SK-N-SH (cell line): ENCODE results near the gene HOXC10.

Experiments used
- CTCF ChIP-seq: fragments of 200-600 bp; sonication (generic); IDR thresholded peaks from 2 replicates; pipeline ENCODE4 v1.6.1; 2017; ENCODE audit warnings: antibody characterized with exemption, mild to moderate bottlenecking, moderate library complexity
- FOSL2 ChIP-seq: IDR thresholded peaks from 2 replicates; pipeline ENCODE4 v1.4.0; 2012; ENCODE audit warnings: low read depth, mild to moderate bottlenecking, moderate library complexity, borderline replicate concordance
- NFIC ChIP-seq: IDR thresholded peaks from 2 replicates; pipeline ENCODE4 v1.4.0; 2012; ENCODE audit warnings: borderline replicate concordance
- POLR2AphosphoS5 ChIP-seq: IDR thresholded peaks from 2 replicates; pipeline ENCODE4 v1.6.1; 2012; ENCODE audit warnings: low read depth, low read length
- USF2 ChIP-seq: fragments of 150-350 bp; IDR thresholded peaks from 2 replicates; pipeline ENCODE4 v1.6.1; 2017; ENCODE audit warnings: antibody characterized with exemption, low read length, low read depth, borderline replicate concordance
- TF ChIP-seq, protein P1 (sequence below): IDR thresholded peaks from 2 replicates; pipeline ENCODE4 v1.4.0; 2012; ENCODE audit warnings: low read depth, borderline replicate concordance

GRCh38 chr12:54006559-54007220 is 21.7 kb downstream of the HOXC10 start:
- no peak for TF ChIP-seq FOSL2
- TF ChIP-seq, protein P1, sequence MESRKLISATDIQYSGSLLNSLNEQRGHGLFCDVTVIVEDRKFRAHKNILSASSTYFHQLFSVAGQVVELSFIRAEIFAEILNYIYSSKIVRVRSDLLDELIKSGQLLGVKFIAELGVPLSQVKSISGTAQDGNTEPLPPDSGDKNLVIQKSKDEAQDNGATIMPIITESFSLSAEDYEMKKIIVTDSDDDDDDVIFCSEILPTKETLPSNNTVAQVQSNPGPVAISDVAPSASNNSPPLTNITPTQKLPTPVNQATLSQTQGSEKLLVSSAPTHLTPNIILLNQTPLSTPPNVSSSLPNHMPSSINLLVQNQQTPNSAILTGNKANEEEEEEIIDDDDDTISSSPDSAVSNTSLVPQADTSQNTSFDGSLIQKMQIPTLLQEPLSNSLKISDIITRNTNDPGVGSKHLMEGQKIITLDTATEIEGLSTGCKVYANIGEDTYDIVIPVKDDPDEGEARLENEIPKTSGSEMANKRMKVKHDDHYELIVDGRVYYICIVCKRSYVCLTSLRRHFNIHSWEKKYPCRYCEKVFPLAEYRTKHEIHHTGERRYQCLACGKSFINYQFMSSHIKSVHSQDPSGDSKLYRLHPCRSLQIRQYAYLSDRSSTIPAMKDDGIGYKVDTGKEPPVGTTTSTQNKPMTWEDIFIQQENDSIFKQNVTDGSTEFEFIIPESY = no peak
- no peak for TF ChIP-seq NFIC
- no peak for TF ChIP-seq CTCF
- no peak for TF ChIP-seq USF2
- TF ChIP-seq POLR2AphosphoS5 = no peak
